Measurements from ENCODE around the gene SLC16A10. TPM values are rescaled to one million over a fixed set of nuclear protein-coding genes. Genes with fewer than 3 reads are reported as not detected.
"Not testable (repeated sequence)": the region's sequence is repeated elsewhere in the genome, so short reads cannot be mapped to it uniquely, and the experiment has no call there.

SLC16A10 gene
- total RNA-seq, 2 experiments from 2014 or later, result 11.5 to 12.2 TPM

DNA sequence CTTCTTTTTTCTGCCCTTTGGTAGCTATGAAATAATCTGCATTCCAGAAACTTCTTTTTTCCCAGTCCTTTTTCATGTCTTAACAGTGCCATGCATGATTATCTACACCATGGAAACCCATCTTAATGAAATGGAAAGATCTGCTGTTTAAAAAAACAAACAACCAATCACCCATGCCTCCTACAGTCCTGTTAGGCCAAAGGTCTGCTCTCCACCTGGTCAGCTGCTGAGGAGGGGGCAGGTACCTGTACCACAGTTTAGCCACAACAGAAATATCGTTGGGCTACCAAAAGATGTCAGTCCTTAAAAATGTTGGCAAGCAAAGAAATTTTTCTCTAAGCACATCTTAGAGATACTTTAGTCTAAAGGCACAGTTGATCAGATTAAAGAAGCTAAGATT is 112.6 kb downstream of the SLC16A10 start:
- POLR2A ChIA-PET, result interaction anchor here (0.5 to 0.6 kb wide), 2 partner anchors 10 to 87 kb away, joined by 3 read pairs; no protein-coding TSS in a partner anchor

DNA sequence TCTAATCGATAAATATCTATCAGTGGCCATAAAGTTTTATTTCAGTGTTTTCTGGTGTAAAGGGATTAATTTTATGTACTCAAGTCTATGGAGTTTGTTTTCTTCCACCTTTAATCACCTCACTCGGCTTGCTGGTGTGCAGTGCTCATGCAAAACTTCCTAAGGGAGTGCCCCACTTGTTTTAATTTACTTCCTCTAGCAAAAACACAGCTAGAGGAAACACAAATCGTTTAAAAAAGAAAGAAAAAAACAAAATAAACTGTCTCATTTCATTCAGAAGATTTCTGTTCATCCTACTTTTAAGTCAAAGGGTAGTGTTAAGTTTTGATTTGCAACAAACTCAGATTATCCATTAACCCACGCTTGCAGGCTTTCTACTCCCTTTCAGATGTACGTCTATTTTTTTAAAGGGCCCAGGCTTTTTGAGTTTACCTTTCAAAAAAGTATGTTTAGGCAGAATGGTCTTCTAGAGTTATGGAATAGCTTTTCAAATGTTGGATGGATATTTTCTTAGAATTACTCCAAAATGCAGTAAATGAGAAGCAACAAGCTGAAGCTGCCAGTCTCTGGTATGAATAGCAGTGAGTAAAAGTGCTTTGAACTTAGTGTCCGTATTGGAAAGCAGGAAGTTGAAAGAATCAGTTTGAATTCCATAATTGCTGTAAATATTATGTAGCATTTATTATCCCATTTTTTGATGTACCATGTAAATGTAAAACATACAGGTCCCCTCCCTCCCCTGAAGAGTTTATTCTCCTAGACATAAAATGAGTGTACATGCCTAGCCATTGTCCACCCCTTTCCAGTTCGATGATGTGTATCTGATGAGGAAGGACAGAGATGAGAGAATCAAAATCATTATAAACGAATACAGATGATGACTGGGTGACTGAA is 113.3 kb downstream of the SLC16A10 start:
- DNase-seq (no peak), ATAC-seq (no peak)
- Mint-ChIP-seq H3K4me1 (ENCODE audit: low read depth) (peaks cover 16% of the 10 kb centered on the region), H3K27ac (no peak overlapping the region), H3K27me3 (no peaks in the 10 kb centered on the region), H3K36me3 (ENCODE audit: low read depth) (peaks cover 8% of the 10 kb centered on the region), H3K4me3 (no peak overlapping the region), H3K9me3 (no peaks in the 10 kb centered on the region)
- CTCF ChIA-PET, result interaction anchor here (1.2 to 3.1 kb wide), 4 partner anchors 9 to 143 kb away, joined by 3 to 19 read pairs (median 8); no protein-coding TSS in a partner anchor
- POLR2A ChIA-PET, result interaction anchor here (0.5 to 0.7 kb wide), 3 partner anchors 10 to 87 kb away, joined by 3 read pairs; no protein-coding TSS in a partner anchor
- TF ChIP-seq, protein P1, sequence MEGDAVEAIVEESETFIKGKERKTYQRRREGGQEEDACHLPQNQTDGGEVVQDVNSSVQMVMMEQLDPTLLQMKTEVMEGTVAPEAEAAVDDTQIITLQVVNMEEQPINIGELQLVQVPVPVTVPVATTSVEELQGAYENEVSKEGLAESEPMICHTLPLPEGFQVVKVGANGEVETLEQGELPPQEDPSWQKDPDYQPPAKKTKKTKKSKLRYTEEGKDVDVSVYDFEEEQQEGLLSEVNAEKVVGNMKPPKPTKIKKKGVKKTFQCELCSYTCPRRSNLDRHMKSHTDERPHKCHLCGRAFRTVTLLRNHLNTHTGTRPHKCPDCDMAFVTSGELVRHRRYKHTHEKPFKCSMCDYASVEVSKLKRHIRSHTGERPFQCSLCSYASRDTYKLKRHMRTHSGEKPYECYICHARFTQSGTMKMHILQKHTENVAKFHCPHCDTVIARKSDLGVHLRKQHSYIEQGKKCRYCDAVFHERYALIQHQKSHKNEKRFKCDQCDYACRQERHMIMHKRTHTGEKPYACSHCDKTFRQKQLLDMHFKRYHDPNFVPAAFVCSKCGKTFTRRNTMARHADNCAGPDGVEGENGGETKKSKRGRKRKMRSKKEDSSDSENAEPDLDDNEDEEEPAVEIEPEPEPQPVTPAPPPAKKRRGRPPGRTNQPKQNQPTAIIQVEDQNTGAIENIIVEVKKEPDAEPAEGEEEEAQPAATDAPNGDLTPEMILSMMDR (IDR thresholded peaks at IDR 0.05), result no peak
- intact Hi-C loops (cut with micrococcal nuclease), result no loop called here

More for the DNA sequence above, 112.6 kb downstream of the SLC16A10 start:
- Mint-ChIP-seq H3K4me3 (no peak overlapping the region), H3K27ac (no peak overlapping the region), H3K36me3 (ENCODE audit: low read depth) (peaks cover 8% of the 10 kb centered on the region), H3K4me1 (ENCODE audit: low read depth) (peaks cover 16% of the 10 kb centered on the region), H3K9me3 (no peaks in the 10 kb centered on the region), H3K27me3 (no peaks in the 10 kb centered on the region)
- DNase-seq (no peak), ATAC-seq (no peak)
- CTCF ChIA-PET, result interaction anchor here (1.2 to 3.1 kb wide), 4 partner anchors 10 to 142 kb away, joined by 3 to 19 read pairs (median 8); no protein-coding TSS in a partner anchor
- intact Hi-C loops (cut with micrococcal nuclease), result no loop called here
- TF ChIP-seq, protein P1 (IDR thresholded peaks at IDR 0.05), result no peak

DNA sequence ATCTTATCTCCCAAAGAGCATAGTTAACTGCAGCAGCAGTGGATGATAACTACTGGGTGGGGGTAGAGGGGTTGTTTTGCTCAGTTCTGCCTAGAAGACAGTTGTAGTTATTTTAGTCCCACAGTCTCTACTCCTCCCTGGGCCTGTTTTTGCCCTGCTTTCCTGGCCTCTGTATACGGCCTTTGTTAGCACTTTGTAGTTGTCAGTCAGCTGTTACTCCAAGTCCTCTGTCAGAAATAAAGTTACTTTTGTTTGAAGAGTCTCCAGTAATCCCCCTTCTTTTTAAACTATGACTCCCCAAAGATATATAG is 113.9 kb downstream of the SLC16A10 start:
- H3K9me3 Mint-ChIP-seq, result no peaks in the 10 kb centered on the region
- ChIA-PET CTCF (interaction anchor here (3.1 kb wide), 1 partner anchor 8 kb away, joined by 19 read pairs; no protein-coding TSS in a partner anchor), POLR2A (no interaction called here)
- H3K4me1 Mint-ChIP-seq (ENCODE audit: low read depth), result peaks cover 16% of the 10 kb centered on the region
- DNase-seq, result no peak
- no peak for ATAC-seq
- intact Hi-C loops (cut with micrococcal nuclease), result no loop called here
- peaks cover 8% of the 10 kb centered on the region for H3K36me3 Mint-ChIP-seq (ENCODE audit: low read depth)
- TF ChIP-seq, protein P1 (IDR thresholded peaks at IDR 0.05), result no peak
- H3K27ac Mint-ChIP-seq, result no peak overlapping the region
- H3K27me3 Mint-ChIP-seq, result no peaks in the 10 kb centered on the region
- H3K4me3 Mint-ChIP-seq, result no peak overlapping the region

DNA sequence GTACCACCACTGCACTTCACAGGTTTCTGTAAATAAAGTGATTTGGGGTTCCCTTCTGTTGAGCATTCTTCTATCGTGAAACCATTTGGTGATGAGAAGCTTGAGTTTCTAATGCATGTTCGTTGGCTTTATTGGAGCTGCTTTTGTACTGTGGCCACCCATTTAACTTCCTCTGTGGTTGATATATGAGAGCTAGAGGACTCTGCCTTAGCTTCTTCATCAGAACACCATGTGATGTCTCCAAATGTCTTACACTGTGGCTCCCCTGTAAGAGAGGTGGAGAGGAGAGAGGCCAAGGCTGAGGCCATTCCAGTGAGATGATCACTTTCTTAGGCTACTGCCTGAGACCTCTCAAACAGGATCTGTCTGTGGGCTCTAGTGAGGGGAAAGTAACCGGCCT is 114.5 kb downstream of the SLC16A10 start:
- no peak for ATAC-seq
- Mint-ChIP-seq H3K27ac (no peak overlapping the region), H3K4me3 (no peak overlapping the region), H3K27me3 (no peaks in the 10 kb centered on the region), H3K36me3 (ENCODE audit: low read depth) (peaks cover 7% of the 10 kb centered on the region), H3K9me3 (no peaks in the 10 kb centered on the region), H3K4me1 (ENCODE audit: low read depth) (peaks cover 16% of the 10 kb centered on the region)
- no peak for DNase-seq
- TF ChIP-seq, protein P1 (IDR thresholded peaks at IDR 0.05), result no peak
- ChIA-PET POLR2A (no interaction called here), CTCF (interaction anchor here (1.6 to 3.1 kb wide), 2 partner anchors 8 to 144 kb away, joined by 5 to 19 read pairs; no protein-coding TSS in a partner anchor)
- intact Hi-C loops (cut with micrococcal nuclease), result no loop called here

DNA sequence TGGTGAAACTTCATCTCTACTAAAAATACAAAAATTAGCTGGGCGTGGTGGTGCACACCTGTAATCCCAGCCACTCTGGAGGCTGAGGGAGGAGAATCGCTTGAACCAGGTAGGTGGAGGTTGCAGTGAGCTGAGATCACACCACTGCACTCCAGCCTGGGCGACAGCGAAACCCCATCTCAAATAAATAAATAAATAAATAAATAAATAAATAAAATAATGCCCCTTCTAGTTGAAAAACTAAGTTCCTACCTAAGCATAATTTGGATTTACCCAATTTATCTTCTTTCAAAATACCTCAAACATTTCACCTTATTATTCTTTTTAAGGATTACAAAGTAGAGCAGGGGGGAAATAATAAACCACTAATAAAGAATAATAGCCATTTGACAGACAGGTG is 116.2 kb downstream of the SLC16A10 start:
- POLR2A ChIA-PET, result interaction anchor here (1.0 kb wide), 1 partner anchor 73 kb away, joined by 3 read pairs; no protein-coding TSS in a partner anchor
- H3K27me3 Mint-ChIP-seq; H3K4me3 Mint-ChIP-seq; intact Hi-C loops (cut with micrococcal nuclease); ATAC-seq; H3K9me3 Mint-ChIP-seq; DNase-seq; H3K36me3 Mint-ChIP-seq (ENCODE audit: low read depth); H3K27ac Mint-ChIP-seq: not testable (repeated sequence)
- H3K4me1 Mint-ChIP-seq (ENCODE audit: low read depth), result peaks cover 16% of the 10 kb centered on the region
- CTCF ChIA-PET, result interaction anchor here (1.6 kb wide), 1 partner anchor 146 kb away, joined by 5 read pairs; no protein-coding TSS in a partner anchor
